Neuronal stem cell (in vitro differentiated cells): ENCODE results near the gene HHIPL2.

Source experiments
- DNase-seq: peaks from one replicate; pipeline ENCODE4 v3.0.0-alpha.2; 2013; ENCODE audit warnings: low spot score
- H2AFZ ChIP-seq: one replicate; pipeline ENCODE4 v1.6.1; 2013; ENCODE audit warnings: mild to moderate bottlenecking, low read length, inconsistent platforms
- H2AK5ac ChIP-seq: 2 replicates; pipeline ENCODE4 v1.6.1; 2013; ENCODE audit warnings: low read depth, mild to moderate bottlenecking, inconsistent platforms, low read length, moderate library complexity, mixed read lengths
- H2BK120ac ChIP-seq: 2 replicates; pipeline ENCODE4 v1.6.1; 2013; ENCODE audit warnings: low read depth, mild to moderate bottlenecking, inconsistent platforms, low read length, moderate library complexity, mixed read lengths
- H2BK12ac ChIP-seq: one replicate; pipeline ENCODE4 v1.6.1; 2013; ENCODE audit warnings: low read length, inconsistent platforms
- H2BK15ac ChIP-seq: 2 replicates; pipeline ENCODE4 v1.6.1; 2013; ENCODE audit warnings: mild to moderate bottlenecking, low read length, inconsistent platforms, mixed read lengths
- H2BK5ac ChIP-seq: one replicate; pipeline ENCODE4 v1.6.1; 2013; ENCODE audit warnings: inconsistent platforms, mild to moderate bottlenecking, low read length, moderate library complexity
- H3K14ac ChIP-seq: one replicate; pipeline ENCODE4 v1.6.1; 2013; ENCODE audit warnings: low read length, inconsistent platforms
- H3K18ac ChIP-seq: 2 replicates; pipeline ENCODE4 v1.6.1; 2013; ENCODE audit warnings: low read length, inconsistent platforms
- H3K23ac ChIP-seq: 2 replicates; pipeline ENCODE4 v1.6.1; 2013; ENCODE audit warnings: low read depth, mild to moderate bottlenecking, mixed read lengths, low read length, inconsistent platforms; ENCODE audit not compliant: poor library complexity
- H3K27ac ChIP-seq: replicated peaks from 3 replicates; pipeline ENCODE4 v1.5.1; 2013; ENCODE audit warnings: low read length, inconsistent platforms
- H3K27me3 ChIP-seq, 3 experiments: 2 replicates each; pipeline ENCODE4 v1.6.1; 2013; ENCODE audit warnings: low read length in 3 of 3, mild to moderate bottlenecking in 2 of 3, inconsistent platforms in 1 of 3, low read depth in 1 of 3, mixed read lengths in 1 of 3, moderate library complexity in 1 of 3; ENCODE audit not compliant: control insufficient read depth in 3 of 3, insufficient read depth in 3 of 3
- H3K36me3 ChIP-seq, 2 donors: replicated peaks in 1 of 2; 2 replicates each; pipeline ENCODE4 v1.6.1; 2013; ENCODE audit warnings: low read length in 2 of 2; ENCODE audit not compliant: control insufficient read depth in 2 of 2, insufficient read depth in 2 of 2
- H3K4ac ChIP-seq: 2 replicates; pipeline ENCODE4 v1.6.1; 2013; ENCODE audit warnings: inconsistent platforms, mild to moderate bottlenecking, low read length, moderate library complexity
- H3K4me1 ChIP-seq, 2 donors: 1 replicate in 1 of 2; 2 replicates in 1 of 2; pipeline ENCODE4 v1.6.1; 2013; ENCODE audit warnings: low read length in 2 of 2, low read depth in 1 of 2; ENCODE audit not compliant: control insufficient read depth in 2 of 2, insufficient read depth in 1 of 2
- H3K4me2 ChIP-seq: one replicate; pipeline ENCODE4 v1.6.1; 2013; ENCODE audit warnings: mild to moderate bottlenecking, low read length, inconsistent platforms; ENCODE audit not compliant: insufficient read depth, poor library complexity, severe bottlenecking
- H3K4me3 ChIP-seq, 2 donors: 2 replicates each; pipeline ENCODE4 v1.5.1; 2013; ENCODE audit warnings: low read length in 2 of 2, mild to moderate bottlenecking in 2 of 2, inconsistent platforms in 1 of 2, moderate library complexity in 1 of 2
- H3K79me1 ChIP-seq: one replicate; pipeline ENCODE4 v1.6.1; 2013; ENCODE audit warnings: low read depth, mild to moderate bottlenecking, inconsistent platforms, low read length, moderate library complexity
- H3K9ac ChIP-seq: one replicate; pipeline ENCODE4 v1.6.1; 2013; ENCODE audit warnings: mild to moderate bottlenecking, low read depth, low read length, inconsistent platforms; ENCODE audit not compliant: poor library complexity
- H3K9me3 ChIP-seq, 2 donors: replicated peaks in 1 of 2; 2 replicates each; pipeline versions ENCODE3 to v1.6.1; 2013; ENCODE audit warnings: low read length in 2 of 2, mild to moderate bottlenecking in 2 of 2, inconsistent platforms in 1 of 2, low read depth in 1 of 2, mixed read lengths in 1 of 2, moderate library complexity in 1 of 2; ENCODE audit not compliant: control insufficient read depth in 2 of 2, insufficient read depth in 1 of 2
- H4K8ac ChIP-seq: one replicate; pipeline ENCODE4 v1.6.1; 2013; ENCODE audit warnings: low read depth, mild to moderate bottlenecking, inconsistent platforms, low read length, moderate library complexity
- H4K91ac ChIP-seq: one replicate; pipeline ENCODE4 v1.6.1; 2013; ENCODE audit warnings: low read length, low read depth, mild to moderate bottlenecking, inconsistent platforms; ENCODE audit not compliant: poor library complexity
- WGBS, 2 donors: extraction: QIAGEN DNeasy Blood & Tissue Kit; methylation state at CpG; one replicate each; pipeline ENCODE4 v1.1.7; 2013; ENCODE audit warnings: missing lambda C conversion rate in 2 of 2, mixed read lengths in 1 of 2; ENCODE audit not compliant: insufficient read length in 2 of 2, insufficient replicate concordance in 1 of 2; ENCODE audit errors: extremely low coverage in 2 of 2; 5-methylcytosine and 5-hydroxymethylcytosine counted together

The HHIPL2 gene

GRCh38 chr1:222530852-222531251, 17.1 kb downstream of the HHIPL2 start:
- Histone ChIP-seq H2BK12ac (no peak overlapping the region), H2AFZ (no peak overlapping the region), H3K4me3 (no peak overlapping the region), H3K9ac (no peak overlapping the region), H3K4ac (no peak overlapping the region), H2BK5ac (no peak overlapping the region), H3K36me3 (no peaks in the 10 kb centered on the region), H3K27me3 (no peaks in the 10 kb centered on the region), H3K27ac (no peak overlapping the region), H3K9me3 (no peaks in the 10 kb centered on the region), H3K14ac (no peak overlapping the region), H2BK120ac (no peak overlapping the region), H2AK5ac (no peak overlapping the region), H3K79me1 (no peaks in the 10 kb centered on the region), H3K4me2 (no peak overlapping the region), H4K91ac (no peak overlapping the region), H4K8ac (no peak overlapping the region), H3K4me1 (no peaks in the 10 kb centered on the region), H3K23ac (no peak overlapping the region), H3K18ac (no peak overlapping the region), H2BK15ac (no peak overlapping the region)
- no peak for DNase-seq
- no CpG with 5 or more reads among the region's 6 CpGs for WGBS, 2 donors

DNA sequence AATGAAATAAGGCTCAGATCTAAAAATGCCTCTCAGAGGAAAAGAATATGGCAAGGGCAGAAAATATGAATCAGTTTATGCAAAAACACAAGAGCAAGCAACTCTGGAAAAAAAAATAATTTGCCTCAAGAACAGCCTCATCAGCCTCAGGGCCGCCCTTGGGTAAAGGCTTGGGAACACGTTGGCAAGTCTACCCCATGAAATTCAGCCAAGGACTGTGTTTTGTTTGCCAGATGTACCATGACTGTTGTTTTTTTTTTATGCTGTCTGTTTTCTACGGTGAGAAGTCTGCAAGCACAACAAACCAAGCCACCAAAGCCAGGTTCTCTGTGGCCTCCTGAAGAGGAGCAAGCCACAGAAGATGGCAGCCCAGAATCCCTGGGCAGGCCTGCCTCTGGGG, 18.0 kb downstream of the HHIPL2 start:
- no peak overlapping the region for H3K4ac ChIP-seq
- H3K4me3 ChIP-seq: no peak overlapping the region
- no peak overlapping the region for H2BK12ac ChIP-seq
- no CpG with 5 or more reads among the region's 3 CpGs for WGBS, 2 donors
- no peak overlapping the region for H3K9ac ChIP-seq
- H3K4me1 ChIP-seq: no peaks in the 10 kb centered on the region
- no peak overlapping the region for H2AFZ ChIP-seq
- H3K36me3 ChIP-seq: no peaks in the 10 kb centered on the region
- H2BK120ac ChIP-seq: no peak overlapping the region
- DNase-seq: no peak
- no peak overlapping the region for H2AK5ac ChIP-seq
- H4K8ac ChIP-seq: no peak overlapping the region
- no peak overlapping the region for H3K18ac ChIP-seq
- no peak overlapping the region for H3K14ac ChIP-seq
- no peak overlapping the region for H2BK15ac ChIP-seq
- H3K27ac ChIP-seq: no peak overlapping the region
- no peak overlapping the region for H2BK5ac ChIP-seq
- no peaks in the 10 kb centered on the region for H3K79me1 ChIP-seq
- no peaks in the 10 kb centered on the region for H3K27me3 ChIP-seq
- no peak overlapping the region for H3K4me2 ChIP-seq
- no peaks in the 10 kb centered on the region for H3K9me3 ChIP-seq
- no peak overlapping the region for H4K91ac ChIP-seq
- no peak overlapping the region for H3K23ac ChIP-seq

DNA sequence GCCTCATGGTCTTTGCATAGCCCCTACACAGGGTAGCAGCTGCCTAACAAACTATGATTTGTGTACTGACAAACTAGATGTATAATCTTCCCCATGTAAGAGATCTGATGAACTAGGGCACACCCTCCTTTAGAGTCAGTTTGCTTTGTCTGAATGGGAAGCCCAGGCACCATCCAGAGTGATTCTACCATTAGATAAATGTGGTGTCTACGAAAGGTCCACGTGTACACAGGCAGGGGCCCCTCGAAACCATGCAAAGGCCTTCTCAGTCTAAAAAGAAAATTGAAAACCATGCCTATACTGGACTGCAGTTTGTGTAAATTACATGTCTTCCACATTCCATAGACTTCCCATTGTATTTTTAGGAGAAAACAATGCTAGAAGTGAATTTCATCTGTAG, 18.7 kb downstream of the HHIPL2 start:
- Histone ChIP-seq H3K27ac (no peak overlapping the region), H3K18ac (no peak overlapping the region), H2BK120ac (no peak overlapping the region), H3K23ac (no peak overlapping the region), H4K91ac (no peak overlapping the region), H3K4me1 (no peaks in the 10 kb centered on the region), H3K4me2 (no peak overlapping the region), H2BK12ac (no peak overlapping the region), H3K9ac (no peak overlapping the region), H3K9me3 (no peaks in the 10 kb centered on the region), H2AK5ac (no peak overlapping the region), H3K27me3 (no peaks in the 10 kb centered on the region), H2AFZ (no peak overlapping the region), H3K14ac (no peak overlapping the region), H3K4ac (no peak overlapping the region), H2BK15ac (no peak overlapping the region), H3K36me3 (no peaks in the 10 kb centered on the region), H3K4me3 (no peak overlapping the region), H4K8ac (no peak overlapping the region), H3K79me1 (no peaks in the 10 kb centered on the region), H2BK5ac (no peak overlapping the region)
- DNase-seq: no peak
- WGBS, 2 donors: no CpG with 5 or more reads among the region's 3 CpGs

- Histone ChIP-seq H2BK120ac (no peak overlapping the region), H4K91ac (no peak overlapping the region), H3K23ac (no peak overlapping the region), H3K4me1 (no peaks in the 10 kb centered on the region), H3K4ac (no peak overlapping the region), H3K9me3 (no peaks in the 10 kb centered on the region), H3K18ac (no peak overlapping the region), H3K4me3 (no peak overlapping the region), H3K9ac (no peak overlapping the region), H3K27me3 (no peaks in the 10 kb centered on the region), H4K8ac (no peak overlapping the region), H2BK12ac (no peak overlapping the region), H2AK5ac (no peak overlapping the region), H2AFZ (no peak overlapping the region), H3K79me1 (no peaks in the 10 kb centered on the region), H2BK5ac (no peak overlapping the region), H3K36me3 (no peaks in the 10 kb centered on the region), H3K4me2 (no peak overlapping the region), H3K14ac (no peak overlapping the region), H3K27ac (no peak overlapping the region), H2BK15ac (no peak overlapping the region)
- no CpG with 5 or more reads among the region's 2 CpGs for WGBS, 2 donors
- no peak for DNase-seq
Measured at GRCh38 chr1:222525951-222526350, 22.0 kb downstream of the HHIPL2 start.
